GM12878 (cell line): Measurements from ENCODE around the gene SMOC2. TPM values are rescaled to one million over a fixed set of nuclear protein-coding genes. Genes with fewer than 3 reads are reported as not detected.

Experiments
- ATAC-seq: fragments of 200-7000 bp; cut with Tn5 transposase; 3 replicates; pipeline ENCODE4 v1.9.1; 2020; ENCODE audit warnings: mild to moderate bottlenecking, moderate library complexity
- BruUV-seq: library from RNA; stranded (reverse); fragments of 400-500 nt; replicated peaks from 2 replicates; lab custom pipeline; 2021; lab: Mats Ljungman, UMichigan
- CTCF ChIA-PET: fragments of 300-600 bp; sonication (Branson Sonifier 250); formaldehyde crosslinking; extraction: SDS; loops from one replicate; lab custom pipeline; 2021; ENCODE audit warnings: inconsistent platforms; lab: Yijun Ruan, JAX
- POLR2A ChIA-PET: fragments of 350-600 bp; formaldehyde crosslinking; extraction: SDS; loops from one replicate; lab custom pipeline; 2021; ENCODE audit warnings: inconsistent platforms; lab: Charles Lee
- RAD21 ChIA-PET: fragments of 300-600 bp; sonication (Branson Sonifier 250); formaldehyde crosslinking; loops from one replicate; lab custom pipeline; 2023; ENCODE audit warnings: antibody characterized with exemption; ENCODE audit not compliant: unreplicated experiment; lab: Charles Lee
- SMC1A ChIA-PET: fragments of 300-600 bp; sonication (Branson Sonifier 250); formaldehyde crosslinking; loops from one replicate; lab custom pipeline; 2023; ENCODE audit not compliant: unreplicated experiment, uncharacterized antibody; lab: Charles Lee
- DNase-seq: peaks from one replicate; pipeline ENCODE4 v3.0.0-alpha.2; 2011; ENCODE audit warnings: low read depth, low spot score
- FAIRE-seq: peaks from 3 replicates; lab custom pipeline; 2011; peaks lifted over from hg19 to GRCh38; lab: Jason Lieb, UNC
- H2AFZ ChIP-seq: 2 replicates; pipeline ENCODE4 v1.6.0; 2011; ENCODE audit warnings: low read depth, low read length, control low read depth; ENCODE audit not compliant: control insufficient read depth
- H3K27ac ChIP-seq: 2 replicates; pipeline ENCODE4 v1.5.1; 2011; ENCODE audit warnings: control low read depth; ENCODE audit not compliant: control insufficient read depth, insufficient read depth
- H3K27me3 ChIP-seq, 2 experiments: replicated peaks in 1 of 2; 2 replicates each; pipeline versions ENCODE4 v1.6.0 to v1.6.1; 2011; ENCODE audit warnings: low read length in 1 of 2; ENCODE audit not compliant: control insufficient read depth in 2 of 2, insufficient read depth in 2 of 2
- H3K36me3 ChIP-seq, 2 experiments: 2 replicates each; pipeline ENCODE4 v1.5.1; 2011; ENCODE audit warnings: low read length in 1 of 2; ENCODE audit not compliant: control insufficient read depth in 2 of 2, insufficient read depth in 2 of 2
- H3K4me1 ChIP-seq: 2 replicates; pipeline ENCODE4 v1.6.1; 2011; ENCODE audit warnings: mild to moderate bottlenecking, low read length, moderate library complexity, mixed read lengths; ENCODE audit not compliant: control insufficient read depth, insufficient read depth
- H3K4me2 ChIP-seq: 2 replicates; pipeline ENCODE4 v1.6.0; 2011; ENCODE audit warnings: control low read depth; ENCODE audit not compliant: control insufficient read depth, insufficient read depth
- H3K4me3 ChIP-seq: fragments of 200-600 bp; sonication (generic); 2 replicates; pipeline ENCODE4 v1.5.1; 2016
- H3K79me2 ChIP-seq: 2 replicates; pipeline ENCODE4 v1.6.0; 2011; ENCODE audit warnings: low read length; ENCODE audit not compliant: control insufficient read depth, insufficient read depth
- H3K9ac ChIP-seq: 2 replicates; pipeline ENCODE4 v1.8.0; 2011; ENCODE audit warnings: low read length, control low read depth, mixed read lengths; ENCODE audit not compliant: control insufficient read depth, insufficient read depth
- H3K9me3 ChIP-seq: replicated peaks from 3 replicates; pipeline ENCODE4 v1.5.1; 2011; ENCODE audit warnings: mild to moderate bottlenecking, low read length; ENCODE audit not compliant: control insufficient read depth, insufficient read depth
- H4K20me1 ChIP-seq: 2 replicates; pipeline ENCODE4 v1.6.0; 2011; ENCODE audit not compliant: control insufficient read depth, insufficient read depth
- BACH1 ChIP-seq: fragments of 450-650 bp; IDR thresholded peaks from 2 replicates; pipeline ENCODE4 v1.6.1; 2017; ENCODE audit warnings: mild to moderate bottlenecking, borderline replicate concordance
- BCL11A ChIP-seq: IDR thresholded peaks from 2 replicates; pipeline ENCODE4 v1.6.1; 2011; ENCODE audit warnings: low read depth, low read length
- BHLHE40 ChIP-seq, 2 experiments: fragments of 450-650 bp in 1 of 2; IDR thresholded peaks; 2 replicates each; pipeline ENCODE4 v1.6.1; 2011 to 2017; ENCODE audit warnings: low read depth in 2 of 2, borderline replicate concordance in 1 of 2, improper control_type of control experiment in 1 of 2, low read length in 1 of 2, mild to moderate bottlenecking in 1 of 2
- NFXL1 ChIP-seq: fragments of 450-650 bp; IDR thresholded peaks from 2 replicates; pipeline ENCODE4 v1.6.1; 2017; ENCODE audit warnings: antibody characterized with exemption, mild to moderate bottlenecking, borderline replicate concordance
- NFYA ChIP-seq: IDR thresholded peaks from 2 replicates; pipeline ENCODE4 v1.6.1; 2011; ENCODE audit warnings: low read depth, mild to moderate bottlenecking, low read length, improper control_type of control experiment, borderline replicate concordance
- PML ChIP-seq: IDR thresholded peaks from 2 replicates; pipeline ENCODE4 v1.6.1; 2012; ENCODE audit warnings: low read length, inconsistent platforms
- RB1 ChIP-seq: fragments of 450-650 bp; formaldehyde crosslinking; IDR thresholded peaks from 2 replicates; pipeline ENCODE4 v1.6.1; 2017; ENCODE audit warnings: mild to moderate bottlenecking, borderline replicate concordance
- SREBF2 ChIP-seq: IDR thresholded peaks from 2 replicates; pipeline ENCODE4 v1.6.1; 2012; ENCODE audit warnings: mild to moderate bottlenecking, low read length
- SUZ12 ChIP-seq: fragments of 200-600 bp; sonication (generic); IDR thresholded peaks from one replicate; pipeline ENCODE4 v1.6.1; 2018; ENCODE audit warnings: antibody characterized with exemption, mild to moderate bottlenecking; ENCODE audit not compliant: unreplicated experiment
- TAF1 ChIP-seq: IDR thresholded peaks from 2 replicates; pipeline ENCODE4 v1.6.1; 2011; ENCODE audit warnings: mild to moderate bottlenecking, low read depth, low read length, borderline replicate concordance
- TCF7 ChIP-seq: IDR thresholded peaks from 2 replicates; pipeline ENCODE4 v1.6.1; 2014; ENCODE audit warnings: antibody characterized with exemption, borderline replicate concordance
- ZNF592 ChIP-seq: fragments of 450-650 bp; IDR thresholded peaks from 2 replicates; pipeline ENCODE4 v1.6.1; 2017; ENCODE audit warnings: mild to moderate bottlenecking, moderate library complexity
- ZSCAN29 ChIP-seq: fragments of 450-650 bp; IDR thresholded peaks from 2 replicates; pipeline ENCODE4 v1.6.1; 2017; ENCODE audit warnings: mild to moderate bottlenecking, moderate library complexity
- WGBS: methylation state at CpG from one replicate; pipeline ENCODE4 v1.1.6; 2016; ENCODE audit warnings: low lambda C conversion rate; ENCODE audit not compliant: insufficient replicate concordance, insufficient coverage; ENCODE audit errors: missing lambda C conversion rate; 5-methylcytosine and 5-hydroxymethylcytosine counted together
- in situ Hi-C: fragments of 300-500 bp; cut with MboI; formaldehyde crosslinking; loops from 9 replicates; pipeline ENCODE4 v1.14.3; 2018; ENCODE audit warnings: mixed read lengths
- intact Hi-C: fragments of 100-400 bp; cut with micrococcal nuclease; formaldehyde crosslinking; loops from one replicate; pipeline ENCODE4 v1.14.2; 2022; ENCODE audit not compliant: unreplicated experiment
- polyA plus RNA-seq, 11 experiments: library from polyadenylated mRNA; depleted of rRNA in 4 of 11; unstranded in 6 of 11; stranded (reverse) in 5 of 11; fragments of >200 nt; fragmentation: Nextera tagmentation in 4 of 11; fragmentation: Illumina TruSeq in 1 of 11; extraction: Ambion mirVana in 4 of 11; extraction: Trizol in 1 of 11; gene quantifications; 1 replicate in 1 of 11; 2 replicates in 10 of 11; pipeline versions ENCODE4 v1.2.1 to v1.2.3, GENCODE V29; 2011 to 2016; ENCODE audit warnings: inconsistent platforms in 2 of 11, missing spikeins in 2 of 11, low read depth in 1 of 11
- total RNA-seq, 4 experiments: library from RNA; depleted of rRNA in 3 of 4; stranded (reverse); fragments of >200 nt in 3 of 4; fragmentation: Illumina TruSeq in 1 of 4; extraction: Trizol in 1 of 4; gene quantifications; 2 replicates each; pipeline versions ENCODE4 v1.2.1 to v1.2.3, GENCODE V29; 2013 to 2021
- TF ChIP-seq, protein P1 (sequence below): IDR thresholded peaks from 2 replicates; pipeline ENCODE4 v1.6.1; 2011; ENCODE audit warnings: mild to moderate bottlenecking, low read depth, low read length, moderate library complexity; ENCODE audit not compliant: insufficient replicate concordance

The SMOC2 gene
- total and polyA plus RNA-seq, 10 of the 15 experiments (the other 5 are each of a cell fraction or from before 2014, with no cell fraction given) = 0.10 to 0.12 TPM; not detected in 8

- H3K9me3 ChIP-seq = no peaks in the 10 kb centered on the region; the same call in 2 of the 3 replicates
- 50% methylated on average over 15 of the region's 19 CpGs for WGBS
- no peaks in the 10 kb centered on the region for H4K20me1 ChIP-seq
- RAD21 ChIA-PET = no interaction called here
- SMC1A ChIA-PET = no interaction called here
- H3K9ac ChIP-seq = no peak overlapping the region
- no peaks in the 10 kb centered on the region for H3K4me1 ChIP-seq
- no peak overlapping the region for H3K27ac ChIP-seq
- no peak overlapping the region for H3K4me3 ChIP-seq
- H3K4me2 ChIP-seq = no peak overlapping the region
- BruUV-seq = no TSS peak
- intact Hi-C loops (no loop called here), in situ Hi-C loops (no loop called here)
- TF ChIP-seq SREBF2 = no peak
- H2AFZ ChIP-seq = no peak overlapping the region
- CTCF ChIA-PET = no interaction called here
- ATAC-seq = no peak
- DNase-seq = no peak
- H3K79me2 ChIP-seq = no peaks in the 10 kb centered on the region
- H3K36me3 ChIP-seq = no peaks in the 10 kb centered on the region
- POLR2A ChIA-PET = no interaction called here
- no peaks in the 10 kb centered on the region for H3K27me3 ChIP-seq
- no peak for FAIRE-seq
Measured at GRCh38 chr6:168410554-168411011, 30.4 kb upstream of the SMOC2 start.

GRCh38 chr6:168411130-168411529 lies 29.9 kb upstream of the SMOC2 start:
- Histone ChIP-seq H3K4me1 (no peaks in the 10 kb centered on the region), H3K79me2 (no peaks in the 10 kb centered on the region), H3K4me3 (no peak overlapping the region), H3K36me3 (no peaks in the 10 kb centered on the region), H2AFZ (no peak overlapping the region), H3K27me3 (no peaks in the 10 kb centered on the region), H3K9me3 (no peaks in the 10 kb centered on the region; the same call in 2 of the 3 replicates), H3K27ac (no peak overlapping the region), H3K9ac (no peak overlapping the region), H3K4me2 (no peak overlapping the region), H4K20me1 (no peaks in the 10 kb centered on the region)
- 55% methylated on average over 21 of the region's 21 CpGs for WGBS
- ChIA-PET SMC1A (no interaction called here), CTCF (no interaction called here), RAD21 (no interaction called here), POLR2A (no interaction called here)
- FAIRE-seq = no peak
- DNase-seq = no peak
- intact Hi-C loops (no loop called here), in situ Hi-C loops (no loop called here)
- no TSS peak for BruUV-seq
- no peak for ATAC-seq
- TF ChIP-seq TCF7 (no peak), SUZ12 (no peak), BCL11A (no peak), ZNF592 (no peak), NFYA (no peak), PML (no peak), NFXL1 (no peak), BHLHE40 (IDR thresholded peaks at IDR 0.05; ENCODE audit: borderline replicate concordance in 1 of 2, low read depth in 2 of 2, low read length in 1 of 2) (no peak), RB1 (no peak), TAF1 (no peak), ZSCAN29 (no peak), BACH1 (no peak)
- TF ChIP-seq, protein P1, sequence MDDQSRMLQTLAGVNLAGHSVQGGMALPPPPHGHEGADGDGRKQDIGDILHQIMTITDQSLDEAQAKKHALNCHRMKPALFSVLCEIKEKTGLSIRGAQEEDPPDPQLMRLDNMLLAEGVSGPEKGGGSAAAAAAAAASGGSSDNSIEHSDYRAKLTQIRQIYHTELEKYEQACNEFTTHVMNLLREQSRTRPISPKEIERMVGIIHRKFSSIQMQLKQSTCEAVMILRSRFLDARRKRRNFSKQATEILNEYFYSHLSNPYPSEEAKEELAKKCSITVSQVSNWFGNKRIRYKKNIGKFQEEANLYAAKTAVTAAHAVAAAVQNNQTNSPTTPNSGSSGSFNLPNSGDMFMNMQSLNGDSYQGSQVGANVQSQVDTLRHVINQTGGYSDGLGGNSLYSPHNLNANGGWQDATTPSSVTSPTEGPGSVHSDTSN = no peak
